Liver (tissue), 9 donors: ENCODE results near the gene COPS9. TPM values are rescaled to one million over a fixed set of nuclear protein-coding genes. Genes with fewer than 3 reads are reported as not detected.

Experiments
- DNase-seq: peaks from one replicate; pipeline ENCODE4 v3.0.0-alpha.2; 2017; ENCODE audit warnings: low spot score
- H3K27ac ChIP-seq, 2 donors: one replicate each; pipeline ENCODE4 v1.7.0; 2013; ENCODE audit warnings: inconsistent platforms in 2 of 2, low read length in 2 of 2, control low read depth in 1 of 2, low read depth in 1 of 2, mild to moderate bottlenecking in 1 of 2
- H3K27me3 ChIP-seq, 4 donors: one replicate each; pipeline versions ENCODE4 v1.6.1 to v1.7.0; 2013; ENCODE audit warnings: low read length in 3 of 4, inconsistent platforms in 1 of 4, mild to moderate bottlenecking in 1 of 4, moderate library complexity in 1 of 4; ENCODE audit not compliant: control insufficient read depth in 4 of 4, insufficient read depth in 4 of 4
- H3K36me3 ChIP-seq, 4 donors: one replicate each; pipeline versions ENCODE4 v1.6.1 to v1.7.0; 2013; ENCODE audit warnings: low read length in 3 of 4, mild to moderate bottlenecking in 3 of 4, low read depth in 1 of 4, moderate library complexity in 1 of 4; ENCODE audit not compliant: control insufficient read depth in 4 of 4, insufficient read depth in 3 of 4
- H3K4me1 ChIP-seq, 4 donors: one replicate each; pipeline versions ENCODE4 v1.6.1 to v1.7.0; 2013; ENCODE audit warnings: low read length in 3 of 4, mild to moderate bottlenecking in 3 of 4, moderate library complexity in 1 of 4; ENCODE audit not compliant: control insufficient read depth in 4 of 4, insufficient read depth in 4 of 4
- H3K4me3 ChIP-seq, 3 donors: one replicate each; pipeline versions ENCODE4 v1.6.1 to v1.7.0; 2013; ENCODE audit warnings: low read length in 3 of 3, control low read depth in 1 of 3, low read depth in 1 of 3, mild to moderate bottlenecking in 1 of 3
- H3K9ac ChIP-seq, 2 donors: one replicate each; pipeline ENCODE4 v1.7.0; 2013; ENCODE audit warnings: low read length in 2 of 2, mild to moderate bottlenecking in 2 of 2, moderate library complexity in 2 of 2, control low read depth in 1 of 2, low read depth in 1 of 2
- H3K9me3 ChIP-seq, 4 donors: one replicate each; pipeline versions ENCODE4 v1.6.1 to v1.7.0; 2013; ENCODE audit warnings: low read length in 3 of 4; ENCODE audit not compliant: control insufficient read depth in 4 of 4
- EGR1 ChIP-seq, 2 donors: IDR thresholded peaks; 2 replicates each; pipeline ENCODE4 v1.6.1; 2016 to 2018; ENCODE audit warnings: antibody characterized with exemption in 2 of 2, low read depth in 2 of 2
- FOXA1 ChIP-seq: IDR thresholded peaks from 2 replicates; pipeline ENCODE4 v1.6.1; 2016; ENCODE audit warnings: antibody characterized with exemption
- FOXA2 ChIP-seq: IDR thresholded peaks from 2 replicates; pipeline ENCODE4 v1.6.1; 2016; ENCODE audit warnings: antibody characterized with exemption
- GABPA ChIP-seq, 2 donors: IDR thresholded peaks in 1 of 2; conservative IDR thresholded peaks in 1 of 2; 2 replicates each; pipeline ENCODE4 v1.6.1; 2016; ENCODE audit warnings: antibody characterized with exemption in 2 of 2, mild to moderate bottlenecking in 1 of 2, moderate library complexity in 1 of 2
- HNF4A ChIP-seq, 2 donors: conservative IDR thresholded peaks; 2 replicates each; pipeline ENCODE4 v1.6.1; 2016; ENCODE audit warnings: antibody characterized with exemption in 2 of 2, mild to moderate bottlenecking in 2 of 2
- HNF4G ChIP-seq: IDR thresholded peaks from 2 replicates; pipeline ENCODE4 v1.6.1; 2016; ENCODE audit warnings: antibody characterized with exemption
- JUND ChIP-seq, 2 donors: IDR thresholded peaks; 2 replicates each; pipeline ENCODE4 v1.6.1; 2016; ENCODE audit warnings: antibody characterized with exemption in 2 of 2
- NR2F2 ChIP-seq: IDR thresholded peaks from 2 replicates; pipeline ENCODE4 v1.6.1; 2016; ENCODE audit warnings: antibody characterized with exemption
- RAD21 ChIP-seq, 2 donors: IDR thresholded peaks; 2 replicates each; pipeline ENCODE4 v1.6.1; 2016; ENCODE audit warnings: antibody characterized with exemption in 2 of 2, mild to moderate bottlenecking in 2 of 2
- RXRA ChIP-seq, 2 donors: IDR thresholded peaks; 2 replicates each; pipeline ENCODE4 v1.6.1; 2017 to 2018; ENCODE audit warnings: antibody characterized with exemption in 2 of 2, mild to moderate bottlenecking in 1 of 2
- SP1 ChIP-seq: IDR thresholded peaks from 2 replicates; pipeline ENCODE4 v1.6.1; 2018; ENCODE audit warnings: antibody characterized with exemption, mild to moderate bottlenecking
- TAF1 ChIP-seq: conservative IDR thresholded peaks from 2 replicates; pipeline ENCODE4 v1.6.1; 2016; ENCODE audit warnings: antibody characterized with exemption, mild to moderate bottlenecking
- YY1 ChIP-seq: IDR thresholded peaks from 2 replicates; pipeline ENCODE4 v1.6.1; 2016; ENCODE audit warnings: antibody characterized with exemption, mild to moderate bottlenecking
- WGBS: extraction: QIAGEN DNeasy Blood & Tissue Kit; methylation state at CpG from one replicate; pipeline ENCODE4 v1.1.7; 2013; 5-methylcytosine and 5-hydroxymethylcytosine counted together
- polyA plus RNA-seq, 2 donors: library from polyadenylated mRNA; stranded (reverse) in 1 of 2; unstranded in 1 of 2; fragments of 200-250 nt in 1 of 2; fragments of >200 nt in 1 of 2; fragmentation: Nextera tagmentation in 1 of 2; extraction: Ambion mirVana in 1 of 2; gene quantifications; one replicate each; pipeline versions ENCODE4 v1.2.1 to v1.2.3, GENCODE V29; 2013 to 2015
- total RNA-seq, 2 donors: library from RNA; depleted of rRNA; stranded (reverse); fragments of >200 nt; gene quantifications; one replicate each; pipeline ENCODE4 v1.2.3, GENCODE V29; 2014
- TF ChIP-seq, protein P1 (sequence below): fragments of 150-350 bp; IDR thresholded peaks from 2 replicates; pipeline ENCODE4 v1.5.1; 2017; ENCODE audit warnings: improper control_type of control experiment, low read depth, low read length; ENCODE audit not compliant: missing input control
- TF ChIP-seq, protein P2 (sequence below): IDR thresholded peaks from 2 replicates; pipeline ENCODE4 v1.6.1; 2016; ENCODE audit warnings: antibody characterized with exemption
- TF ChIP-seq, protein P3 (sequence below): IDR thresholded peaks from 2 replicates; pipeline ENCODE4 v1.6.1; 2016; ENCODE audit warnings: antibody characterized with exemption
- TF ChIP-seq, protein P4 (sequence below): IDR thresholded peaks from 2 replicates; pipeline ENCODE4 v1.6.1; 2016; ENCODE audit warnings: antibody characterized with exemption
- TF ChIP-seq, protein P5 (sequence below): IDR thresholded peaks from 2 replicates; pipeline ENCODE4 v1.6.1; 2016; ENCODE audit warnings: antibody characterized with exemption, mild to moderate bottlenecking
- donor health status: healthy.
- donor health status: healthy.
- donor health status: healthy.
- donor health status: healthy.
- donor health status: healthy.

The COPS9 gene
- total and polyA plus RNA-seq, 4 donors = 12.9 to 138 (median 79.6) TPM

DNA sequence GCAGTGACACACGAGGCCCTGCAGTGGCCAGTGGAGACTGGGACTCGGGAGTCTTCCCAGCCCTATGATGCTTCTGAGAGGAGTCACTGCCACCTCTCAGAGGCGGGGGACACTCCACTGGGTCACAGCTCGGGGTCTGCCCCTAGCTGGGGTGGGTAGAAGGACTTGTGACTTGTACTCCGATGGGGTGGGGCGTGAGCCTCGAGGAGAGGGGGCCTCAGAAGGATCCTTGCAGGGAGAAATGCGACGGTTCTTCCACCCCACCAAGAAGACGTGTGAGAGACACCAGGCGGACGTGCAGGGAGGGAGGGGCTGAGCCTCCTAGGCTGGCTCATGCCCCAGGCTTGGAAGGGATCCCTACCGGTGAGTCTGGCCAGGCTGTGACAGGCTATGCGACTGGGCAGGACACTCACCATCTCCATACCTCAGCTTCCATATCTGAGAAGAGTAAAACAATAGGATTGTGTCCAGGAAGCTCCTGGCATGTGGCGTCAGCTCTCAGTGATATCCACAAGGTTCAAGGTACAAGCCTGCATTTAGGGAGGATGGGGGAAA, 15.4 kb upstream of the COPS9 start:
- no peaks in the 10 kb centered on the region for H3K36me3 ChIP-seq
- no peaks in the 10 kb centered on the region for H3K4me1 ChIP-seq
- no peak for DNase-seq
- no peak overlapping the region for H3K27ac ChIP-seq
- H3K9ac ChIP-seq = no peak overlapping the region
- H3K4me3 ChIP-seq = no peak overlapping the region
- TF ChIP-seq, protein P1, sequence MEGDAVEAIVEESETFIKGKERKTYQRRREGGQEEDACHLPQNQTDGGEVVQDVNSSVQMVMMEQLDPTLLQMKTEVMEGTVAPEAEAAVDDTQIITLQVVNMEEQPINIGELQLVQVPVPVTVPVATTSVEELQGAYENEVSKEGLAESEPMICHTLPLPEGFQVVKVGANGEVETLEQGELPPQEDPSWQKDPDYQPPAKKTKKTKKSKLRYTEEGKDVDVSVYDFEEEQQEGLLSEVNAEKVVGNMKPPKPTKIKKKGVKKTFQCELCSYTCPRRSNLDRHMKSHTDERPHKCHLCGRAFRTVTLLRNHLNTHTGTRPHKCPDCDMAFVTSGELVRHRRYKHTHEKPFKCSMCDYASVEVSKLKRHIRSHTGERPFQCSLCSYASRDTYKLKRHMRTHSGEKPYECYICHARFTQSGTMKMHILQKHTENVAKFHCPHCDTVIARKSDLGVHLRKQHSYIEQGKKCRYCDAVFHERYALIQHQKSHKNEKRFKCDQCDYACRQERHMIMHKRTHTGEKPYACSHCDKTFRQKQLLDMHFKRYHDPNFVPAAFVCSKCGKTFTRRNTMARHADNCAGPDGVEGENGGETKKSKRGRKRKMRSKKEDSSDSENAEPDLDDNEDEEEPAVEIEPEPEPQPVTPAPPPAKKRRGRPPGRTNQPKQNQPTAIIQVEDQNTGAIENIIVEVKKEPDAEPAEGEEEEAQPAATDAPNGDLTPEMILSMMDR = no peak
- no peak for TF ChIP-seq SP1
- TF ChIP-seq, protein P2, sequence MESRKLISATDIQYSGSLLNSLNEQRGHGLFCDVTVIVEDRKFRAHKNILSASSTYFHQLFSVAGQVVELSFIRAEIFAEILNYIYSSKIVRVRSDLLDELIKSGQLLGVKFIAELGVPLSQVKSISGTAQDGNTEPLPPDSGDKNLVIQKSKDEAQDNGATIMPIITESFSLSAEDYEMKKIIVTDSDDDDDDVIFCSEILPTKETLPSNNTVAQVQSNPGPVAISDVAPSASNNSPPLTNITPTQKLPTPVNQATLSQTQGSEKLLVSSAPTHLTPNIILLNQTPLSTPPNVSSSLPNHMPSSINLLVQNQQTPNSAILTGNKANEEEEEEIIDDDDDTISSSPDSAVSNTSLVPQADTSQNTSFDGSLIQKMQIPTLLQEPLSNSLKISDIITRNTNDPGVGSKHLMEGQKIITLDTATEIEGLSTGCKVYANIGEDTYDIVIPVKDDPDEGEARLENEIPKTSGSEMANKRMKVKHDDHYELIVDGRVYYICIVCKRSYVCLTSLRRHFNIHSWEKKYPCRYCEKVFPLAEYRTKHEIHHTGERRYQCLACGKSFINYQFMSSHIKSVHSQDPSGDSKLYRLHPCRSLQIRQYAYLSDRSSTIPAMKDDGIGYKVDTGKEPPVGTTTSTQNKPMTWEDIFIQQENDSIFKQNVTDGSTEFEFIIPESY = no peak
- no peak for TF ChIP-seq HNF4A (conservative IDR thresholded peaks at IDR 0.05)
- TF ChIP-seq HNF4G = no peak
- TF ChIP-seq JUND (IDR thresholded peaks at IDR 0.05) = no peak
- TF ChIP-seq FOXA2 = no peak
- no peak for TF ChIP-seq TAF1
- TF ChIP-seq NR2F2 = no peak
- TF ChIP-seq RXRA (IDR thresholded peaks at IDR 0.05) = no peak
- TF ChIP-seq, protein P3, sequence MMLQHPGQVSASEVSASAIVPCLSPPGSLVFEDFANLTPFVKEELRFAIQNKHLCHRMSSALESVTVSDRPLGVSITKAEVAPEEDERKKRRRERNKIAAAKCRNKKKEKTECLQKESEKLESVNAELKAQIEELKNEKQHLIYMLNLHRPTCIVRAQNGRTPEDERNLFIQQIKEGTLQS = no peak
- no peak for TF ChIP-seq GABPA (IDR thresholded peaks at IDR 0.05 in 1 of 2, conservative IDR thresholded peaks at IDR 0.05 in 1 of 2)
- no peak for TF ChIP-seq YY1
- no peak for TF ChIP-seq FOXA1
- TF ChIP-seq EGR1 (IDR thresholded peaks at IDR 0.05; ENCODE audit: low read depth in 2 of 2) = no peak
- TF ChIP-seq, protein P4, sequence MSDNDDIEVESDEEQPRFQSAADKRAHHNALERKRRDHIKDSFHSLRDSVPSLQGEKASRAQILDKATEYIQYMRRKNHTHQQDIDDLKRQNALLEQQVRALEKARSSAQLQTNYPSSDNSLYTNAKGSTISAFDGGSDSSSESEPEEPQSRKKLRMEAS = no peak
- TF ChIP-seq, protein P5, sequence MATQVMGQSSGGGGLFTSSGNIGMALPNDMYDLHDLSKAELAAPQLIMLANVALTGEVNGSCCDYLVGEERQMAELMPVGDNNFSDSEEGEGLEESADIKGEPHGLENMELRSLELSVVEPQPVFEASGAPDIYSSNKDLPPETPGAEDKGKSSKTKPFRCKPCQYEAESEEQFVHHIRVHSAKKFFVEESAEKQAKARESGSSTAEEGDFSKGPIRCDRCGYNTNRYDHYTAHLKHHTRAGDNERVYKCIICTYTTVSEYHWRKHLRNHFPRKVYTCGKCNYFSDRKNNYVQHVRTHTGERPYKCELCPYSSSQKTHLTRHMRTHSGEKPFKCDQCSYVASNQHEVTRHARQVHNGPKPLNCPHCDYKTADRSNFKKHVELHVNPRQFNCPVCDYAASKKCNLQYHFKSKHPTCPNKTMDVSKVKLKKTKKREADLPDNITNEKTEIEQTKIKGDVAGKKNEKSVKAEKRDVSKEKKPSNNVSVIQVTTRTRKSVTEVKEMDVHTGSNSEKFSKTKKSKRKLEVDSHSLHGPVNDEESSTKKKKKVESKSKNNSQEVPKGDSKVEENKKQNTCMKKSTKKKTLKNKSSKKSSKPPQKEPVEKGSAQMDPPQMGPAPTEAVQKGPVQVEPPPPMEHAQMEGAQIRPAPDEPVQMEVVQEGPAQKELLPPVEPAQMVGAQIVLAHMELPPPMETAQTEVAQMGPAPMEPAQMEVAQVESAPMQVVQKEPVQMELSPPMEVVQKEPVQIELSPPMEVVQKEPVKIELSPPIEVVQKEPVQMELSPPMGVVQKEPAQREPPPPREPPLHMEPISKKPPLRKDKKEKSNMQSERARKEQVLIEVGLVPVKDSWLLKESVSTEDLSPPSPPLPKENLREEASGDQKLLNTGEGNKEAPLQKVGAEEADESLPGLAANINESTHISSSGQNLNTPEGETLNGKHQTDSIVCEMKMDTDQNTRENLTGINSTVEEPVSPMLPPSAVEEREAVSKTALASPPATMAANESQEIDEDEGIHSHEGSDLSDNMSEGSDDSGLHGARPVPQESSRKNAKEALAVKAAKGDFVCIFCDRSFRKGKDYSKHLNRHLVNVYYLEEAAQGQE = no peak
- no peak for TF ChIP-seq RAD21 (IDR thresholded peaks at IDR 0.05)
- H3K9me3 ChIP-seq = no peaks in the 10 kb centered on the region
- peaks cover 0 to 3% (median 0%) of the 10 kb centered on the region in 4 donors for H3K27me3 ChIP-seq
- 61% methylated on average over 15 of the region's 15 CpGs for WGBS
